ENCODE results near the gene JAG1. TPM values are rescaled to one million over a fixed set of nuclear protein-coding genes. Genes with fewer than 3 reads are reported as not detected.
A peak's percentile ranks its signal among the peaks of the same experiment; 100 is the strongest.

JAG1 gene
- total RNA-seq, 1 donor from 2014 or later: 20.5 TPM

- intact Hi-C loops (cut with micrococcal nuclease): no loop called here
These were observed 25.7 kb upstream of the JAG1 start for GRCh38 chr20:10699489-10699888.

GRCh38 chr20:10696650-10697049 lies 22.9 kb upstream of the JAG1 start:
- H3K9me3 ChIP-seq (replicated peaks): no peaks in the 10 kb centered on the region
- no peaks in the 10 kb centered on the region for H3K36me3 ChIP-seq
- H3K27ac ChIP-seq (replicated peaks): no peak overlapping the region
- intact Hi-C loops (cut with micrococcal nuclease): no loop called here
- peaks cover 15% of the 10 kb centered on the region for H3K4me1 ChIP-seq
- TF ChIP-seq, protein P1, sequence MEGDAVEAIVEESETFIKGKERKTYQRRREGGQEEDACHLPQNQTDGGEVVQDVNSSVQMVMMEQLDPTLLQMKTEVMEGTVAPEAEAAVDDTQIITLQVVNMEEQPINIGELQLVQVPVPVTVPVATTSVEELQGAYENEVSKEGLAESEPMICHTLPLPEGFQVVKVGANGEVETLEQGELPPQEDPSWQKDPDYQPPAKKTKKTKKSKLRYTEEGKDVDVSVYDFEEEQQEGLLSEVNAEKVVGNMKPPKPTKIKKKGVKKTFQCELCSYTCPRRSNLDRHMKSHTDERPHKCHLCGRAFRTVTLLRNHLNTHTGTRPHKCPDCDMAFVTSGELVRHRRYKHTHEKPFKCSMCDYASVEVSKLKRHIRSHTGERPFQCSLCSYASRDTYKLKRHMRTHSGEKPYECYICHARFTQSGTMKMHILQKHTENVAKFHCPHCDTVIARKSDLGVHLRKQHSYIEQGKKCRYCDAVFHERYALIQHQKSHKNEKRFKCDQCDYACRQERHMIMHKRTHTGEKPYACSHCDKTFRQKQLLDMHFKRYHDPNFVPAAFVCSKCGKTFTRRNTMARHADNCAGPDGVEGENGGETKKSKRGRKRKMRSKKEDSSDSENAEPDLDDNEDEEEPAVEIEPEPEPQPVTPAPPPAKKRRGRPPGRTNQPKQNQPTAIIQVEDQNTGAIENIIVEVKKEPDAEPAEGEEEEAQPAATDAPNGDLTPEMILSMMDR (IDR thresholded peaks at IDR 0.05; ENCODE audit: borderline replicate concordance): peak; percentile 56
- no peak overlapping the region for H3K4me3 ChIP-seq
- no peak for DNase-seq
- no peaks in the 10 kb centered on the region for H3K27me3 ChIP-seq (ENCODE audit: low read depth)

More at GRCh38 chr20:10699489-10699888, 25.7 kb upstream of the JAG1 start:
- H3K4me1 ChIP-seq: peaks cover 6% of the 10 kb centered on the region
- H3K4me3 ChIP-seq: no peak overlapping the region
- H3K27ac ChIP-seq (replicated peaks): no peak overlapping the region
- H3K9me3 ChIP-seq (replicated peaks): no peaks in the 10 kb centered on the region
- no peaks in the 10 kb centered on the region for H3K27me3 ChIP-seq (ENCODE audit: low read depth)
- DNase-seq: no peak
- H3K36me3 ChIP-seq: no peaks in the 10 kb centered on the region
- TF ChIP-seq, protein P1 (IDR thresholded peaks at IDR 0.05; ENCODE audit: borderline replicate concordance): no peak

DNA sequence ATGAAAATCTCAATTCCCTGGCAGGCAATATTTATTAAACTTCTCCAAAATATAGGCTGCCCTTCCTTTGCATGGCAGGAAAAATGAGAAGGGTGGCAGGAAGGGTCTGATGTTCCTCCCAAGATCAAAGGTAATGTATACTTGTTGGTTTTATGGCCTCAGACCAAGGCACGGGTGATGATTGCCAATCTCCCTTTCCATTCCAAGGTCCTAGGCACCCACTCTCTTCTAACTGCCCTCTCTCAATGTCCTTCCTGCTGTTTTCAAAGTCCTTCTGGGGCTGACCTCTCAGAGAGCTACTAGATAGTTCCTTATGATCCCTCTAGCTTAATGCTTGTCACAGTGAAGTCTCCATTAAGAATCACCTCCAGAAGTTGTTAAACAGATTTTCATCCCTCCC lies 15.6 kb upstream of the JAG1 start:
- Histone ChIP-seq H3K36me3 (no peaks in the 10 kb centered on the region), H3K27me3 (ENCODE audit: low read depth) (no peaks in the 10 kb centered on the region), H3K4me1 (peaks cover 9% of the 10 kb centered on the region), H3K4me3 (no peak overlapping the region), H3K27ac (replicated peaks) (no peak overlapping the region), H3K9me3 (replicated peaks) (no peaks in the 10 kb centered on the region)
- TF ChIP-seq, protein P1 (IDR thresholded peaks at IDR 0.05; ENCODE audit: borderline replicate concordance): no peak
- no peak for DNase-seq
- intact Hi-C loops (cut with micrococcal nuclease): loop anchor here (10.0 kb wide), 1 partner anchor 585 kb away; no protein-coding TSS in a partner anchor

DNA sequence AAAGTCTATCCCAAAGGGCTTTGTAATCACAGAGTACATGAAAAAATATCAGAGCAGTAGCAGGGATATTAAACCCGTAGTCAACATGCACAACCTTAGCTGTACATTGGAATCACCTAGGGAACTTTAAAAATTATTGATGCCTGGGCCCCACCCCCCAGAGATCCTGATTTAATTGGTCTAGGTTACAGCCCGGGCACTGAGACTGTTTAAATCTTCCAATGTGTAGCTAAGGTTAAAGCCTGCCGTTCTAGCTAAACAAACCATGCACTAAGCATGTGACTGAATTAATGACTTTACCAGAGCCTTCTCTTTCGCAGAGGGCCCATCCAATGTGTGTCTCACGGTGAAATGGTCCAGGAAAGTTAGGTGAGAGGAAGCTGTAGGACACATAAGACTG lies 14.1 kb upstream of the JAG1 start:
- intact Hi-C loops (cut with micrococcal nuclease): loop anchor here (10.0 kb wide), 1 partner anchor 587 kb away; no protein-coding TSS in a partner anchor
- H3K4me1 ChIP-seq: peaks cover 9% of the 10 kb centered on the region
- no peaks in the 10 kb centered on the region for H3K9me3 ChIP-seq (replicated peaks)
- no peaks in the 10 kb centered on the region for H3K36me3 ChIP-seq
- TF ChIP-seq, protein P1 (IDR thresholded peaks at IDR 0.05; ENCODE audit: borderline replicate concordance): no peak
- H3K27ac ChIP-seq (replicated peaks): no peak overlapping the region
- DNase-seq: no peak
- no peak overlapping the region for H3K4me3 ChIP-seq
- H3K27me3 ChIP-seq (ENCODE audit: low read depth): no peaks in the 10 kb centered on the region

- no peak for DNase-seq
- H3K27me3 ChIP-seq (ENCODE audit: low read depth): no peaks in the 10 kb centered on the region
- H3K4me3 ChIP-seq: no peak overlapping the region
- H3K9me3 ChIP-seq (replicated peaks): no peaks in the 10 kb centered on the region
- no peaks in the 10 kb centered on the region for H3K36me3 ChIP-seq
- no peak overlapping the region for H3K27ac ChIP-seq (replicated peaks)
- H3K4me1 ChIP-seq: no peaks in the 10 kb centered on the region
- TF ChIP-seq, protein P1 (IDR thresholded peaks at IDR 0.05; ENCODE audit: borderline replicate concordance): no peak
- intact Hi-C loops (cut with micrococcal nuclease): loop anchor here (10.0 kb wide), 1 partner anchor 588 kb away; no protein-coding TSS in a partner anchor
These were observed 12.7 kb upstream of the JAG1 start for GRCh38 chr20:10686356-10687133.
